ENCODE measurements around the gene DUSP2.

Gene DUSP2

DNA sequence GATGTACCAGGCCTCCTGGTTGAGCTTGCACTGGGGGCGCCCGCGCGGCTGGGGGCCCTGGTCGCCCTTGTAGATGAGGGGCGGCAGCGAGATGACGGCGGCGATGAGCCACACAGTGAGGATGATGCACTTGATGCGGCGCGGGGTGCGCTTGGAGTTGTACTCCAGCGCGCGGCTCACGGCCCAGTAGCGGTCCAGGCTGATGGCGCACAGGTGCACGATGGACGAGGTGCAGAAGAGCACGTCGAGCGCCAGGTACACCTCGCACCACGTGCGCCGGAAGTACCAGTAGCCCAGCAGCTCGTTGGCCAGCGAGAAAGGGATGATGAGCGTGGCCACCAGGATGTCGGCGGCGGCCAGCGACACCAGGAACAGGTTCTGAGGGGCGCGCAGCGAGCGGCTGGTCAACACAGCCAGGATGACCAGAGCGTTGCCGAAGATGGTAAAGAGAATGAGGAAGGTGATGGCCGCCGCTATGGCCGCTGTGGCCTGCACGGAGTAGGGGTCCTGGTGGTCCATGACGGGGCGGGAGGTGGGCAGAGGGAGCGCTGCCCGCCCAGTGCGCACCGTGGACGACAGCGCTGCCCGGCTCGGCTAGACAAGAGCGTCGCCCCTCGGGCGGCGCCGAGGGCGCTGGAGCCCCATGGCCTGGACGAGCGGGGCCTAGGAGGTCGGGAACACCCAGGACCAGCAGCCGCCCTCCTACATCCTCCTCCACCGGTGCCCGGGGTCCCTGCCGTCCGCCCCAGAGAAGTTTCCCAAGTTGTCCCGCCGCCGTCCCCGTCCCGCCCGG lies 29.4 kb downstream of the DUSP2 start:
- no peak for DNase-seq

DNA sequence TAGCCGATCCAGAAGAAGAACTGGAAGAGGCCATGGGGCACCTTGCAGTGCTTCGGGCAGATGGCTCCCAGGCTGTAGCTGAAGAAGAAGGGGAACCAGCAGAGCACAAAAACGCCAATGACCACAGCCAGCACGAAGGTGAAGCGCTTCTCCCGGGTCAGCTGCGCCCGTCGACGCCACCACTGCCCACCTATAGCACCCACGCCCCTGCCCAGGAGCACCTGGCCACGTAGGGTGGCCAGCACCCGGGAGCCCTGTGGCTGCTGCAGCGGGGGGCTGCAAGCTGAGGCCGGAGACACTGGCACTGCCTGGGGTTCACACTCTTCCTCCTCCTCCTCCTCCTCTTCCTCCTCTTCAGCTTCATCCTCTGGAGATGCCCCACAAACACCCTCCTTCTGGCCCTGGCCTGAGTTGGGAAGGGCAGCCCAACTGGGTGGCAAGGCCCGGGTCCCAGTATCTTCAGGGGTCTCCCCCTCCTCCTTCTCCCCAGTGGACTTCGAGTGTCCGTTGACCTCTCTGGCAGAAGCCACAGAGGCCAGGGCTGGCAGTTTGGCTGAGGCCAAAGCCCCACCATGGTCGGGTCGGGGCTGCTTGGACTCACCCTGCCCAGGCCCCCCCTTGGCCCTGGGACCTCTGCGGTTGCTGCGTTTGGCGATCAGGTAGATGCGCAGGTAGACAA lies 30.2 kb downstream of the DUSP2 start:
- DNase-seq, result no peak

- no peak for DNase-seq
Observed at GRCh38 chr2:96114546-96114902, 30.7 kb downstream of the DUSP2 start.

- DNase-seq, result no peak
Observed at GRCh38 chr2:96113951-96114350, 31.3 kb downstream of the DUSP2 start.

- no peak for DNase-seq
Observed at GRCh38 chr2:96113367-96113677, 31.9 kb downstream of the DUSP2 start.

DNA sequence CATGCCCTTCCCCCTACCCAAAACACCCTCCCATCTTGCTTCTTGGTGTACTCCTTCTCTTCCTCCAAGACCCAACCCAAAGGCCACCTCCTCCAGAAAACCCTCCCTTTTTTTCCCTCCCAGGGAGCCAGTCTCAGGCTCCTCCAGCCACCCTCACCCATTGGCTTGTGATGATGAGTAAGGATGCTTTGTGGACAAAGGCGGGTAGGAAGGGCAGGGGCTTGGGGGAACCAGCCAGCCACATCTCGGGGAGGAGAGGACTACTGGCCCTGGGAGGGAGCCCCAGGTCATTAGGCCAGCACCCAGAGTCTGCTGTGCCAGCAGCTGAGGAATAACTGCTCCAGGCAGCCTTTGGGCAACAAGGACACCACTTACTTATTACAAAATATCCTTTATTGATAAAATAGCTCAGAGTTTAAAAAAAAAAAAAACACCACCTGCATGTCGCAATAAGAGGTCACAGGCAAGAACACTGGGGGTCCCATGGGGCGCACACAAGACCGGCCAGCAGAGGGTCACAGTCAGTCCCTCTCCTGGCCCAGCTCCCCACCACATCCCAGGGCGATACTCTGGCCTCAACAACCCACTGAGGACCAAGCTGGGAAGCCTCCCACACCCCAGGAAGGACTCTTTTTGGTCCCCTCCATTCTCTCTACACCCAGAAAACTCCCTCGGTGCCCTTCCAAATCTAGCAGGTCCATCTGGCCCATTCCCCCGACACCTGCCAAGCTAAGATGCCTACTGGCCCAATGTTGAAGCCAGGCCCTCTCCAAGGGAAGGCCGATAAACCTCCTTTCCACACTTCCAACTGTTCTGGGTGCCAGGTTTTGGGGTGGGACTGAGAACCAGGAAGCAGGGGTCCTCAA lies 32.5 kb downstream of the DUSP2 start:
- no peak for DNase-seq

- DNase-seq, result no peak
Observed at GRCh38 chr2:96111823-96112500, 33.3 kb downstream of the DUSP2 start.

DNA sequence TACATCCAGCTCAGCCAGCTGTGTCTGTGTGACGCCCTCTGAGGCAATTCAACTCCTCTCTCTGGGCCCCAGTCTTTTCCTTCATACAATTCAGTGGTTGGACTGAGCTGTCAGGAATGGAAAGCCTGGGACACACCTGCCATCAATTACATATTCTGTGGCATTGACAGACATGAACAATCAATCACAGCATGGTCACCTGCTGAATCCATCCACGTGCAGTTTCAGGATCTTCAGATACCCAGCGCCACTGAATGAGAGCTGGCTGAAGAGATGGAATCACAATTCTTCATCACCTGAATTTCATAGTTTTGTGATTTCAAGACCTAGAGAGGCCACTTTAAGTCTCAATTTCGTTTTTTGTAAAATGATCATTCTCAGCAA lies 34.0 kb downstream of the DUSP2 start:
- no peak for DNase-seq

DNA sequence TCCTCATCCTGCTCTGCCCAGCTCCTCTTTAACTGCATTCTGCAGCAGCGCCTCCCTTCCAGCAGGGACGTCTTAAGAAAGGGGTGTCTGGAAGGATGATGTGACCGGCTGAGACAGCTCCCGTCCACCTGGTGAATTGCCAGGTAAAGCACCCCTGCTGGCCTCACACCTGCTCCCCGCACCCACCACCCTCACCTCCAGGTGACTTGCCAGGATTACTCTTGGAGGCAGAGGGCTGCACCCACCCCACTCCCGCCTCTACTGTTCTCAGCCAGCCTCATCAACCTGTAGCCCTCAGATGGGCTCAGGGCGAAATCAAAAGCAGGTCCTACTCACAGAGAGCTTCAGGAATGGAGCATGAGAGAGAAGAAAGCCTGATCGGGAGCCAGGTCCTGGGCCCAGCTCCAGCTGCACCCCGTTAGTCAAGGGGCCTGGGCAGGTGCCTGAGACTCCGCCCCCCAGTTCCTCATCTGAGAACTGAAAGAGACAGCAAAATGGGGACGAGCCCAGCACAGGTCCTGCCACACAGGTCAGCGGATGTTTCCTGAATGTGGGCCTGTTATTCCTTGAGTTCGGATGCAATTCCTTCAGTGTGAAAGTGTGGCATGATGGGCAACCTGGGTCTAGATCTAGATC lies 34.5 kb downstream of the DUSP2 start:
- DNase-seq, result no peak

GRCh38 chr2:96109931-96110511 lies 35.2 kb downstream of the DUSP2 start:
- DNase-seq, result no peak

- DNase-seq, result no peak
Observed at GRCh38 chr2:96109361-96109680, 35.9 kb downstream of the DUSP2 start.

- no peak for DNase-seq
Observed at GRCh38 chr2:96108541-96109360, 36.5 kb downstream of the DUSP2 start.

DNA sequence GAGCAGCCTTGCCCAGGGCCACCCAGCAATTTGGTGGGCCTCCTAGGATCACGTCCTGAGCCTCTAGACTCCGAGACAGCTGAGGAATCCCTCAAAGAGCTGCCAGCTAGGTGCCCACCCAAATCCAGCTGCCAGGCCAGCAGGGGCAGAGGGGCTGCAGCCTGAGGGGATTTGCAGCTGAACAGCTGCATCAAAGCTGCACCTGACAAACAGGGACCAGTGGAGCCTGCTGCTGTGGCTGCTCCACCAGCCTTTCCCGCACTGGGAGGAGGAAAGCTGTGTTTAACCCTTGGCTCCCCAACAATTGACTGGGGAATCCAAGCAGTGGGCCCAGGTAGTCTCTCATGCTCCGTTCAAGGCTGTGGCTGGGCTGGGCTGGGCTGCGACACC lies 37.1 kb downstream of the DUSP2 start:
- DNase-seq, result no peak

DNA sequence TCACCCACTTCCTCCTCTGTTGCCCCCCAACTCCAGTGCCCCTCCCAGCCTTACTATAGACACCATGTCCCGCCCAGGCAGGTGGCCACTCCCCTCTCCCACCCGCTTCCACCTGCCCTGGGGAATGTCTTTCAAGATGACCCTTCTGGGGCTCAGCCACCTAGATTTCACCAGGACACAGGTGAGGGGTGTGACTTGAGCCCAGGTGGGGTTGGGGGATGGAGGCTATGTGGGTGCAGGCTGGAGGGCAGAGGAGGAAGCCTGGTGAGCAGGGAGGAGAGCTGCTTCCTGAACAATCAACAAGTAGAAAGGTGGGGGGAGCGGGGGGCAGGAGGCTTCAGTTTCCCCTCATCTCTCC lies 37.6 kb downstream of the DUSP2 start:
- DNase-seq, result no peak

- DNase-seq, result no peak
Observed at GRCh38 chr2:96106991-96107707, 38.1 kb downstream of the DUSP2 start.

DNA sequence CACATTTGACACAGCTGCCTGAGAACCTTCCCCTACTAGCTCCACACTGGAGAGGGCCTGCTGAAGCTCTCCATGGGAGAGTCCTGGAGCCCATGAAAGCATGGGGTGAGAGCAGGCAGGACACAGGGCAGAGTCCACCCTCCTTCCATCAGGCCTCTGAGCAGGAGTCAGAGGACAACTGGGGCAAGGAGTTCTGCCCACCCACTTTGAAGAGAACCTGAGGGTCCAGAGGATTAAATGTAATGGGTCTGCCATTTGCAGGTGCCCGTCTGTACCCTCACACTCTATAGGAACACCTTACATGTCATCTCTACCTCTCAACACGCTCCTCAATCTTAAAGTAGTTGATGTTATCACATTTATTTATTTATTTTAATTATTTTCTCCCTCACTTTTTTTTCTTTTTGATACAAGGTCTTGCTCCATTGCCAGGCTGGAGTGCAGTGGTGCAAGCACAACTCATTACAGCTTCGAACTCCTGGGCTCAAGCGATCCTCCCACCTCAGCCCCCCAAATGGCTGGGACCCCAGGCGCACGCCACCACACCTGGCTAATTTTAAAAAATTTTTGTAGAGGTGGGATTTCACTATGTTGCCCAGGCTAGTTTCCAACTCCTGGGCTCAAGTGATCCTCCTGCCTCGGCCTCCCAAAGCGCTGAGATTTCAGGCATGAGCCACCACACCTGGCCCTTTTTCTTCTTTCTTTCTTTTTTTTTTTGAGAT lies 39.1 kb downstream of the DUSP2 start:
- DNase-seq, result no peak

- no peak for DNase-seq
Observed at GRCh38 chr2:96105152-96105915, 39.9 kb downstream of the DUSP2 start.

DNA sequence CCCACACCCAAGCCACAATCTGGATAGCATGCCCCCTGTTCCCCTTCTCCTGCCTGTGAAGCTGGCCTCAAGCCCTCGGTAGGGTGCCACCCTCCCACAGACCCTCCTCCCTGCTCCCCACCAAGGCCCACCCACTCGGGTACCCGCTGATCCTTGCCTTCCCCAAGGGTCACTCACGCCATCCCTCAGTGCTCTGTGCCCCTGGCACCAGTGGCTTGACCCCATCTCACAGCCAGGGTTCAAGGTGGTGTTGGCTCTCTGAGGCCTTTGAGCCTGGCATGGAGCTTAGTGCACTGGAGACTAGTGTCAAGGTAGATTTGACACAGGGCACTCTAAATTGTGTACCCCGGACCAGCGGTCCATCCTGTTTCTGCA lies 40.8 kb downstream of the DUSP2 start:
- DNase-seq, result no peak

Measured in amygdala (tissue), 56 donors.